Stomach smooth muscle (tissue), 2 donors: Measurements from ENCODE around the gene HNRNPR.
"Not testable (repeated sequence)": the region's sequence is repeated elsewhere in the genome, so short reads cannot be mapped to it uniquely, and the experiment has no call there.

Source experiments
- H3K27ac ChIP-seq: one replicate; pipeline ENCODE4 v1.7.0; 2013; ENCODE audit warnings: mild to moderate bottlenecking, low read length, inconsistent platforms
- H3K27me3 ChIP-seq, 2 donors: one replicate each; pipeline ENCODE4 v1.7.0; 2013; ENCODE audit warnings: low read length in 2 of 2; ENCODE audit not compliant: insufficient read depth in 2 of 2, control insufficient read depth in 1 of 2
- H3K36me3 ChIP-seq, 2 donors: one replicate each; pipeline ENCODE4 v1.7.0; 2013; ENCODE audit warnings: low read length in 2 of 2; ENCODE audit not compliant: control insufficient read depth in 2 of 2, insufficient read depth in 2 of 2
- H3K4me1 ChIP-seq: one replicate; pipeline ENCODE4 v1.7.0; 2013; ENCODE audit warnings: low read length; ENCODE audit not compliant: control insufficient read depth, insufficient read depth
- H3K4me3 ChIP-seq, 2 donors: one replicate each; pipeline ENCODE4 v1.7.0; 2013; ENCODE audit warnings: low read length in 2 of 2
- H3K9ac ChIP-seq, 2 donors: one replicate each; pipeline ENCODE4 v1.7.0; 2013; ENCODE audit warnings: low read length in 2 of 2, mild to moderate bottlenecking in 1 of 2
- H3K9me3 ChIP-seq, 2 donors: one replicate each; pipeline ENCODE4 v1.7.0; 2013; ENCODE audit warnings: low read length in 2 of 2; ENCODE audit not compliant: control insufficient read depth in 2 of 2
- donor health status: healthy.
- donor health status: Pancreatic carcinoma.

HNRNPR gene

GRCh38 chr1:23282957-23283356, 61.1 kb downstream of the HNRNPR start:
- no peak overlapping the region for H3K27ac ChIP-seq
- H3K9ac ChIP-seq: no peak overlapping the region
- peaks cover 20 to 32% of the 10 kb centered on the region in 2 donors for H3K36me3 ChIP-seq
- H3K9me3 ChIP-seq: no peaks in the 10 kb centered on the region
- no peaks in the 10 kb centered on the region for H3K4me1 ChIP-seq
- no peaks in the 10 kb centered on the region for H3K27me3 ChIP-seq
- no peak overlapping the region for H3K4me3 ChIP-seq

GRCh38 chr1:23278717-23279116, 65.4 kb downstream of the HNRNPR start:
- no peaks in the 10 kb centered on the region for H3K4me1 ChIP-seq
- no peak overlapping the region for H3K4me3 ChIP-seq
- H3K27ac ChIP-seq: no peak overlapping the region
- H3K36me3 ChIP-seq: peaks cover 17 to 24% of the 10 kb centered on the region in 2 donors
- H3K9ac ChIP-seq: no peak overlapping the region
- H3K27me3 ChIP-seq: peaks cover 2 to 6% of the 10 kb centered on the region in 2 donors
- no peaks in the 10 kb centered on the region for H3K9me3 ChIP-seq

GRCh38 chr1:23276531-23276930, 67.6 kb downstream of the HNRNPR start:
- Histone ChIP-seq H3K27ac (no peak overlapping the region), H3K9me3 (no peaks in the 10 kb centered on the region), H3K9ac (no peak overlapping the region), H3K27me3 (peaks cover 2 to 6% of the 10 kb centered on the region in 2 donors), H3K4me1 (no peaks in the 10 kb centered on the region), H3K36me3 (peaks cover 7 to 8% of the 10 kb centered on the region in 2 donors), H3K4me3 (no peak overlapping the region)

DNA sequence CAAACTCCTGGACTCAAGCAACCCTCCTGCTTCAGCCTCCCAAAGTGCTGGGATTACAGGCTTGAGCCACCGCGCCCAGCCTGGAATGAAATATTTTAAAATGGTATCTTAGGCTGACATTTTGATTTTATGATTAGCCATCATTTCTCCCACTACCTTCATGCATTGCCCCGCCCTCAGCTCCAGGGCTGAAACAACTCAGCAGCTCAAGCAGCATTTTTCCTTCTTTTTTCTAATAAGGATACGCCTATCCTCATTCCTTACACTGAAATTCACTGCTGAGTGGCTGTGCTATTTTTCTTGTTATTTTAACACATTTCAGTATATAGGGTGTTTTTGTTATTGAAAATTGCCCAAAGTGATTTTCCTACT, 70.0 kb downstream of the HNRNPR start:
- no peaks in the 10 kb centered on the region for H3K36me3 ChIP-seq
- H3K27me3 ChIP-seq: peaks cover 2 to 8% of the 10 kb centered on the region in 2 donors
- no peaks in the 10 kb centered on the region for H3K4me1 ChIP-seq
- H3K4me3 ChIP-seq: no peak overlapping the region
- H3K9me3 ChIP-seq: no peaks in the 10 kb centered on the region
- H3K9ac ChIP-seq: no peak overlapping the region
- no peak overlapping the region for H3K27ac ChIP-seq

GRCh38 chr1:23273450-23274133, 70.5 kb downstream of the HNRNPR start:
- H3K9ac ChIP-seq: no peak overlapping the region
- H3K27ac ChIP-seq: no peak overlapping the region
- H3K4me3 ChIP-seq: no peak overlapping the region
- H3K9me3 ChIP-seq: no peaks in the 10 kb centered on the region
- no peaks in the 10 kb centered on the region for H3K36me3 ChIP-seq
- peaks cover 2 to 8% of the 10 kb centered on the region in 2 donors for H3K27me3 ChIP-seq
- H3K4me1 ChIP-seq: no peaks in the 10 kb centered on the region

DNA sequence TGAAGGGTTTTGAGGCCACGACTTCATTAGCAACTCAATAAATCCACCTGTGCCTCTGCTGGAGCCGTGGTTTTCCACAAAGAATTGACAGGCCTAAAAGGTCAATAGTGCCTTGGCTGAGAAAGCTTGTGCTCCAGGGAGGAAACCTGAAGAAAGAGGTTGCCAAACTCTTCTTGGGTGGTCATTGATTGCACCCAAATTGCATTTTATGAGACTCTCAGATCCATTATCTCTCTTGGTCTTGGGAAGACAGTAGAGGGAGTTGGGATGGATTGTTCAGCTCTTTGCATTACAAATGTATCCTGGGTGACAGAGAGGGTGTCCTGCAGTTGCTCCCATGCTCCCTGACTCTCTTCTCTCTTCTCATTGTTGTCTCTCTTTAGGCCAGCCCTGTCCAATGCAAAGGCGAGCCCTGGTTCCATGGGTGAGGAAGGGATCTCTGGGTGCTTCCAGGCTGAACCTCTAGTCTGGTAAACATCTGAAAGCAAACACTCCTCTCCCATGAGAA, 80.7 kb downstream of the HNRNPR start:
- no peak overlapping the region for H3K27ac ChIP-seq
- H3K36me3 ChIP-seq: no peaks in the 10 kb centered on the region
- H3K9me3 ChIP-seq: no peaks in the 10 kb centered on the region
- H3K4me3 ChIP-seq: no peak overlapping the region
- H3K27me3 ChIP-seq: no peaks in the 10 kb centered on the region
- H3K4me1 ChIP-seq: no peaks in the 10 kb centered on the region
- H3K9ac ChIP-seq: no peak overlapping the region

GRCh38 chr1:23258082-23258481, 86.0 kb downstream of the HNRNPR start:
- H3K4me3 ChIP-seq, H3K27ac ChIP-seq, H3K27me3 ChIP-seq, H3K9ac ChIP-seq, H3K9me3 ChIP-seq, H3K4me1 ChIP-seq, H3K36me3 ChIP-seq: not testable (repeated sequence)

- not testable (repeated sequence) for H3K9ac ChIP-seq, H3K27ac ChIP-seq, H3K9me3 ChIP-seq, H3K27me3 ChIP-seq, H3K4me3 ChIP-seq, H3K36me3 ChIP-seq, H3K4me1 ChIP-seq
These were observed 86.7 kb downstream of the HNRNPR start for GRCh38 chr1:23257371-23257770.
